ENCODE measurements around the gene NUP88.

The NUP88 gene

DNA sequence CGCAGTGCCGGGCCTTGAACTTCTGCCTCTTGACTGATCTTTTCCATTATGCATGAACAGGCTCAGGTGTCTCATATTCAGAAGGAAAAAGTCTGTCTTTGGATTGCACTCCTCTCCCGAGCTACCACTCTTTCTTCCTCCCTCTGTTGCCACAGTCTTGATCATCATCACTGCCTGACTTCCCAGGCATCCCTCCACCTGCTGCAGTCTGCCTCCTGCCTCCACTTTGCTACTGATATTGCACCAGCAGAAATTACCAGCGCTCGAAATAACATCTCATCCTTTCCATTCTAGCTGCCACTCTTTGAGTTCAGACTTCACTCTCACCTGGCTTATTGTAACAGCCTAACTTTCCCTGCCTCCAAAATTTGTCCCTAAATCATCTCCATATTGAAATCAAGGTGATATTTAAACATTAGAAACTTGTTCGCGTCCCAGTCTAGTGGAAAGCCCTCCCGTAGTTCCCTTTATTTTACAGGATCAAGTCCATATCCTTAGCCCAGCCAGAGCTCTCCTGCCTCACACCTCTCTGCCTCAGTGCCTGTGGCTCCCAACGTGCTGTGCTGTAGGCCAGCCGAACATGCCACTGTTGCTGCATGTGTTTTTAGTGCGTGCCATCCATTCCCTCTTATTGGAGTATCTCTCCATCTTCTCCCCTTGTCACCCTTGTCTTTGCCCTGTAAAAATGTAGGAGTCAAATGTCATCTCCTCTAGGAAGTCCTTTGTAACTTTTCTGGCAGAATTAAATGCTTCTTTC is 39.9 kb downstream of the NUP88 start:
- TF ChIP-seq, protein P1, sequence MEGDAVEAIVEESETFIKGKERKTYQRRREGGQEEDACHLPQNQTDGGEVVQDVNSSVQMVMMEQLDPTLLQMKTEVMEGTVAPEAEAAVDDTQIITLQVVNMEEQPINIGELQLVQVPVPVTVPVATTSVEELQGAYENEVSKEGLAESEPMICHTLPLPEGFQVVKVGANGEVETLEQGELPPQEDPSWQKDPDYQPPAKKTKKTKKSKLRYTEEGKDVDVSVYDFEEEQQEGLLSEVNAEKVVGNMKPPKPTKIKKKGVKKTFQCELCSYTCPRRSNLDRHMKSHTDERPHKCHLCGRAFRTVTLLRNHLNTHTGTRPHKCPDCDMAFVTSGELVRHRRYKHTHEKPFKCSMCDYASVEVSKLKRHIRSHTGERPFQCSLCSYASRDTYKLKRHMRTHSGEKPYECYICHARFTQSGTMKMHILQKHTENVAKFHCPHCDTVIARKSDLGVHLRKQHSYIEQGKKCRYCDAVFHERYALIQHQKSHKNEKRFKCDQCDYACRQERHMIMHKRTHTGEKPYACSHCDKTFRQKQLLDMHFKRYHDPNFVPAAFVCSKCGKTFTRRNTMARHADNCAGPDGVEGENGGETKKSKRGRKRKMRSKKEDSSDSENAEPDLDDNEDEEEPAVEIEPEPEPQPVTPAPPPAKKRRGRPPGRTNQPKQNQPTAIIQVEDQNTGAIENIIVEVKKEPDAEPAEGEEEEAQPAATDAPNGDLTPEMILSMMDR (IDR thresholded peaks at IDR 0.05; ENCODE audit: low read length, missing control alignments): no peak
- H3K4me3 ChIP-seq (replicated peaks; ENCODE audit: low read depth, low read length): no peak overlapping the region
- DNase-seq (ENCODE audit: low read depth): no peak

DNA sequence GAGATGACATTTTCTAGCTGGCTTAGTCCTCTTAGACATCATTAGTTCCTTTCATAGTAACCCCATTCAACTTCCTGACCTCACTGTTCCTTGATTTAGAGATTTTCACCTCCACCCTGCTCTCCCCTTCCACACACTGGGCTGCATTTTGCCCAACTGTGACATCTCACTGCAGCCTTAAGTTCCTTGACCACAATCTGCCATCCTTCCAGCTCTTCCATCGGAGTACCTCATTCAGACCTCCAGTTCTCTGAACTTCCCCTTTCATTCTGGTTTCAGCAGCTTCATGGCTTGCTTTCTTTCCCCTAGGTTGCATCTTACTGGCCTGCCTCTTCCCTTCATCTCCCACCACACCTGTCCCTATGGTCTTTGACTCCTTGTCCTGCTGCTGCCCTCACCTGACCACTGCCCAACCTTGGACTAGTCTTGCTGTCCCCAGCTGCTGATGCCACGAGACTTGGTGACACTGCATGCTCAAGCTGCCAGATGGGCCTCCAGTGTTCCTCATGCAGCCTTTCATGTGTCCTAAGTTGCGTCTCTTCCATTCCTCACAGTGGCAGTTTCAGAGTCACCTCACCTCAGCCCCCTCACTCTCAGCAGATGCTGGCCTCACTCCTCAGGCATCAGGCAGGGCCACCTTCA is 40.8 kb downstream of the NUP88 start:
- H3K4me3 ChIP-seq (replicated peaks; ENCODE audit: low read depth, low read length): no peak overlapping the region
- no peak for DNase-seq (ENCODE audit: low read depth)
- TF ChIP-seq, protein P1 (IDR thresholded peaks at IDR 0.05; ENCODE audit: low read length, missing control alignments): no peak

DNA sequence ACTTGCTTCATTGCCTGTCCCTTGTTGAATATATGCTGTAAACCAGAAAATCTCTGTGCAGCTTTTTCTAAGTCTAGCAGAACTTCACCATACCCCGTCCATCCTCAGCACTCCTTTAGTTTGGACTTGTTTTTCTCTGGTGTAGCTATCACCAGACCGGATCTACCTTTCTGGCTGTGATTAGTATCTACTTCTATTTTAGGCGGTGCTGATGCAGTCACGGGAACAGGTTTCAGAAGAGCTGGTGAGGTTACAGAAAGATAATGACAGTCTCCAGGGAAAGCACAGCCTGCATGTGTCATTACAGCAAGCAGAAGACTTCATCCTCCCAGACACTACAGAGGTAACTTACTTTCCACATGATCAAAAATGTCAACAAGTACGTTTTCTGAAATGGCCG is 46.4 kb downstream of the NUP88 start:
- no peak overlapping the region for H3K4me3 ChIP-seq (replicated peaks; ENCODE audit: low read depth, low read length)
- DNase-seq (ENCODE audit: low read depth): no peak
- TF ChIP-seq, protein P1 (IDR thresholded peaks at IDR 0.05; ENCODE audit: low read length, missing control alignments): no peak

DNA sequence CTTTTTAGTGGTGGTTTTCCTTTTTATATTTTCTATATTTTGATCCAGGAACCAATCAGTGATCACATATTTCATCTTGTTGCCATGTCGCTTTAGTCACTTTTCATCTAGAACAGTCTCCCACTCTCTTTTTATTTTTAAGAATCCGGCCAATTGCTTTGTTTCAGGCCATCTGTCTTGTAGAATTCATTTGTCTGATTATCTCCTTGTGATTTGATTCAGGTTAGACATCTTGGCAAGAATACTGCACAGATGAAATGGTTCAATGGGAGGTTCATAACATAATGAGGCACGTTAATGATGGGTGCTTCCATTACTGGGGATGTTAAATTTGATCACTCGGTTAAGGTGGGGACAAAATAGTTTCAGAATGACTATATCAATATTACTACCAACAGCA is 49.1 kb downstream of the NUP88 start:
- TF ChIP-seq, protein P1 (IDR thresholded peaks at IDR 0.05; ENCODE audit: low read length, missing control alignments): no peak
- H3K4me3 ChIP-seq (replicated peaks; ENCODE audit: low read depth, low read length): no peak overlapping the region
- DNase-seq (ENCODE audit: low read depth): no peak

DNA sequence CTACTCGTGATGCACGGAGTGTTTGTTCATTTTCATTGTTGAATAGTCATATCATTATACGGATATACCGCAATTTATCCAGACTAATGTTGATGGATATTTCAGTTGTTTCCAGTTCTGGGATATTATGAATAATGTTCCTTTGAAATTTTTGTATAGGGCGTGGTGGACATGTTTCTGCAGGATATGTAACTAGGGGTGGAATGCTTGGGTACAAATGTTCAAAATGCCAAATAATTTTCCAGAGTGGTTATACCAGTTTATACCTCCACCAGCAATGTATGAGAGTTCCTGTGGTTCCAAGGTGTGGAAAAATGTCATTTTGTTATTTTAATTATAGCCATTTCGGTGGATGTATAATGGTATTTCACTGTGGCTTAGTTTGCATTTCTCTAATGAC is 53.6 kb downstream of the NUP88 start:
- TF ChIP-seq, protein P1 (IDR thresholded peaks at IDR 0.05; ENCODE audit: low read length, missing control alignments): no peak
- DNase-seq (ENCODE audit: low read depth): no peak
- no peak overlapping the region for H3K4me3 ChIP-seq (replicated peaks; ENCODE audit: low read depth, low read length)

DNA sequence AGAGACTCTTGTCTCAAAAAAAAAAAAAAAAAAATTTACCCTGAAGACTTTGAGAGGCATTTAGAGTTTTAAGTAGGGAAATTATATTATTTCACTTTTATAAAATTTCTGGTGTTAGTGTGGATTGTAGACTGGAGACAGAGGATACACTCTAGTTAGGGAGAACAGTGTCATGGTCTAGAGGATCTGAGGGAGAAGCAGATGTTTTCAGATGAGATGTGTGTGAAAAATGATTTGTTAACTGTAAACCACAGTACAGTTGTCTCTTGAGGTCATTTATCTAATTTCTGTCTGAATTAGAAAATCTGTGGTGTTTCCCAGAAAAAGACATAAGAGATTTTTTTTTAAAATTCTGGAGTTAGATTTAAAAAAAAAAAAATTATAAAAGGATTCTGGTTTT is 54.8 kb downstream of the NUP88 start:
- TF ChIP-seq, protein P1 (IDR thresholded peaks at IDR 0.05; ENCODE audit: low read length, missing control alignments): no peak
- no peak overlapping the region for H3K4me3 ChIP-seq (replicated peaks; ENCODE audit: low read depth, low read length)
- DNase-seq (ENCODE audit: low read depth): no peak
